Inflammatory macrophage treated with lipopolysaccharide for 1 hour (primary cell): ENCODE results near the gene BUD23.
"Not testable (repeated sequence)": the region's sequence is repeated elsewhere in the genome, so short reads cannot be mapped to it uniquely, and the experiment has no call there.

Source experiments
- DNase-seq, 2 donors: peaks; one replicate each; pipeline ENCODE4 v3.0.0-alpha.2; 2020 to 2022

BUD23 gene

DNA sequence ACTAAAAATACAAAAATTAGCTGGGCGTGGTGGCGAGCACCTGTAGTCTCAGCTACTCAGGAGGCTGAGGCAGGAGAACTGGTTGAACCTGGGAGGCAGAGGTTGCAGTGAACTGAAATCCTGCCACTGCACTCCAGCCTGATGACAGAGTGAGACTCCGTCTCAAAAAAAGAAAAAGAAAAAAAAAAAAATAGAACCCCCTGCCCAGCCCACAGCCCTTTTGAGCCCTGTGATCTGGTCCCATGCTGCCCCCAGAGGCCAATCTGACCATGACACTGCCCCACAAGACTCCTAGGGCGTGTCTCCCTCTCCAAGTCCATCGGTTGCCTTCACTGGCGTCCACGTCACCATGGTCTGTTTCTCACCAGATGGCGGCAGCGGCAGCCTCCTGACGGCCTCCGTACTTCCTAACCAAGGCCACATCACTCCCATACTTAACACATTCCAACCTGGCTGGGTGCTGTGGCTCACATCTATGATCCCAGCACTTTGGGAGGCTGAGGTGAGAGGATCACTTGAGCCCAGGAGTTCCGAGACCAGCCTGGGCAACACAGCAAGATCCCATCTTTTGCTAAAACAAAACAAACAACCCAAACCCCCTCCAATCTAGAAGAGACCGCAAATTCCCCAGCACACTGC, 18.1 kb downstream of the BUD23 start:
- peak; percentile 41 to 53 for DNase-seq

DNA sequence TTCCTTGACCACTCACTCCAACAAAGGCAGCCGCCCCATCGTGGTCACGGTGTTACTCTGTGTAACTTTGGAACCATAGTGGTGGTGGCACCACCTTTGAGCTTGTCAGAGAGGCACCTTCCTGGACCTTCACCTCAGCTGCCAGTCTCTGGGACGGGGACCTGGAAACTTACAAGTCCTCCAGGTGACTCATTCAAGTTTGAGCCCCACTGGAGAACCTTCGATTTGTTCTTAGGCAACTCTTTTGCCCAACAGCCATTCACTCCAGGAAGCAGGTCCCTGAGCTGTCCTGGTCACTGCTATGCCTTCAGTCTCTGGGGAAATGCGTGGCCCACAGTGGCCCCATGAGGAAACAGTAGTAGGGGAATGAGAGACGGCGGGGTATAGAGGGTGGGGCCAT, 18.8 kb downstream of the BUD23 start:
- DNase-seq, result no peak

DNA sequence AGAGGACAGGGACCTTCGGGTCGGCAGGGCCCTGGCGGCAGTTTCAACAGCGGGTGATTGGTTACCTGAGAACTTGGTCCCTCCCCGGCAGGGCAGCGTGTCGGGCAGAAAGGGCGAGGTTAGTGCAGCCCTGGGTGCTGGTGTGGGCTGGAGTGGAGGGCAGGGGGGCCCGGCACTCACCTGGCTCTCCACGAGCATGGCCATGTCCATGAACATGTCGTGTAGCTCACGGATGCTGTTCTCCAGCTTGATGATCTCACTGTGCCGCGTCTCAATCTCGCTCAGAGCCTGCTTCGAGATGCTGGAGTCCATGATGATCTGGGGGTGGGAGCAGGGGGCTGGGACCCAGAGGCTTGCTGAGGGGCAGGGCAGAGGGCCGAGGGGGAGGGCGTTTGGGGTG, 19.3 kb downstream of the BUD23 start:
- DNase-seq, result no peak

DNA sequence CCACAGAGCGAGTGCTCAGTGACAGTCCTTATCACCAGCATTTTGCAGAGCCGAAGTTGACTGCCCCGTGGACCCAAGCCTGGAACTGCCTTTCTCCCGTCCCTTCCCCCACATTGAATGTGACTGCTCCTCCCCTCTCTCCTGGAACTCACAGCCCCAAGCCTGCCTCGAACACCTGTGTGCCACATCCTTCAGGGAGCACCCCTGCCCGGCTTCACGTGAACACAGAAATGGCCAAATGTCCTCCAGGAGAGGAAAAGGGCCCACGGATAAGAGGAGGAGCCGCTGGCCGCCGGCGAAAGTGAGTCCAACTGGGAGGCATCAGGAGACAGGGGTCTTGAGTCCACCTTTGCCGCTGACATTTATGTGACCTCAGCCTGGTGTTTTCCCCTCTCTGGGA, 19.8 kb downstream of the BUD23 start:
- DNase-seq, result no peak

DNA sequence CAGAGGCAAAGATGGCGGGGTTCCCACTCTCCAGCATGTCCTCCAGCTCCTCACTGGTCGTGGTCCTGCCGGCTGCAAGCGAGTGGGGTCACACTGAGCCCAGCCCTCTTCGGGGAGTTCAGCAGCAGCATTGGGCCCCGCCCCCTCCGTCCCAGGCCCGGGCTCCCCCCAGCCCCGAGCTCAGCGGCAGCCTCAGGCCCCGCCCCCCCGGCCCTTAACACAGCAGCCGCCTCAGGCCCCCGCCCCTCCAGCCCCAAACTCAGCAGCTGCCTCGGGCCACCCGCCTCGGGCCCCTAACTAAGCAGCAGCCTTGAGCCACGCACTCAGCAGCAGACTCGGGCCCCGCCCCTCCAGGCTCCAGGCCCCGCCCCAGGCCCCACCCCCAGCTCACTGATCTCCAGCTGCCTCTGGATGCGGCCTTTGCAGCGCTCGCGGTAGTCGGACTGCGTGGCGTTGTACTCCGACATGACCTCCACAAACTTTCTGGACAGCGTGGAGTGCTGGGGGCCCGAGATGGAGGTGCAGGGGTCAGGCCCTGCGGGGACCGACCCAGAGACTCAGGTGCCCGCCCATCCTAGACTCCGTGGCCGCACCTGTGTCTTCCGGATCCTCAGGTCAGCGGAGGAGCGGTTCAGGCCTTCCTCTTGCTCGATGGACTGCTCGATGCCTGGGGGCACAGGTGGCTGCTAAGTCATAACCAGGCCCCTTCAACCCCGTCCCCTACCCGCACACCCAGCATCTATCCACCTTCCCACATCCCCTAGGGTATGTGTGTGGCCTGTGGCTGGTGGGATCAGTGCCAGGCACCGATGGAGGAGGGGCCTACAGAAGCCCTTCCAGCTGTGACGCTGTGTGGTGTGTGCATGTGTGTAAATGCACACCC, 20.6 kb downstream of the BUD23 start:
- peak in 1 of 2 donors; percentile 65 for DNase-seq

DNA sequence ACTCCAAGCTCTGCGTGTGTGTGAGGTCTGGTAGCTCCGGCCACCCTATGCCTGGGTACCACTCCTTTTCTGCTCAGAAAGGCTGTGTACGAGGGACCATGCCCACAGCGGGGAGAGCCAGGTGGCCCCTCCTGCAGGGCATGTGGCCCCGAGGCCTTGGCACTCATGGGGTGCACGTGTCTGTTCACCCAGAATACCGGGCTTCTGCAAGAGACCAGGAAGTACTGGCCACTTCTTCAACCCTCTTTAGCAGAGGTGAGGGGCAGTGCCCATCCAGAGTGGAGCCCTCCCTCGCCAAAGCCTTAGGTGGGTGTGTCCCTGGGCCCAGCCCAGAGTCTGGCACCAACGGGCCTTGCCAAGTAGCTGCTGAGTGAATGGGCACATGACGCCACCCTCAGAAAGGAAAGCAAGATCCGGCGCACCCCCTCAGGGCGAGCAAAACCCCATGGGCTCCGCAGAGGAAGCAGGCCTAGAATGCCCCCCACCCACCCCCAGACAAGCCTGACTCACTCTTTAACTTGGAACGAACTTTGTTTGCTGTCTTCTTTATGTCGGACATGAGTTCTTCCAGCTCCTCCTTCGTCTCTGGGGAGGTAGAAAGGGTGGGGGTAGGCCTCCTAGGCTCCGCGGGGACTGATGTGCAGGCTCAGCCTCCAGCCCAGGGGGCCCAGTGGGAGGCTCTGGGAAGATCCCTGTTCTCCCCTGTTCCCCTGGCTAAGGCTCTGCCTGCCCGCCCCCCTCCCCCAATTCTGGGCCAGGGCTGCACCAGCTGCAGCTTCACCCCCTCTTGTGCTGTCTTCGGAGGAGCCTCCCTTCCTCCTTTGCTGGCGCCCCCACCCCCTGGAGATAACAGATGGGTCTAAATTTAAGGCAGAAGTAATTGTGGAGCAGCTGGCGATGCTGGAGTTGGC, 21.5 kb downstream of the BUD23 start:
- DNase-seq, result no peak

DNA sequence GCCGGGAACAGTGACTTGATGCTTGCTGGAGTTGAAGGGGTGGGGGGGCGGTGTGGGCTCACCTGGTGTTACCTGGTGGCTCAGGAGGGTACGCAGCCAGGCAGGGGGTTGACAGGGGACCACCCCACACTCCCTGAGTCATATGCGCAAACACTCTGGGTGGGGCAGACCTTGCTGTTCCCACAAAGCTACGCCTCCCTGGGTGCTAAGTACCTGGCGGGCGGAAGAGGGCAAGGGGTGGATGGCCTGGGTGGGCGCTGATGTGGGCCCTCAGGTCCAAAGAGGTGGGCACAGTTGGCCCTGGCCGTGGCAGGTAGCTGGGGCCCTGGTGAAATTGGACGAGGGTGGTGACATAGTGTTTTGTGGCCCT, 22.1 kb downstream of the BUD23 start:
- no peak for DNase-seq

DNA sequence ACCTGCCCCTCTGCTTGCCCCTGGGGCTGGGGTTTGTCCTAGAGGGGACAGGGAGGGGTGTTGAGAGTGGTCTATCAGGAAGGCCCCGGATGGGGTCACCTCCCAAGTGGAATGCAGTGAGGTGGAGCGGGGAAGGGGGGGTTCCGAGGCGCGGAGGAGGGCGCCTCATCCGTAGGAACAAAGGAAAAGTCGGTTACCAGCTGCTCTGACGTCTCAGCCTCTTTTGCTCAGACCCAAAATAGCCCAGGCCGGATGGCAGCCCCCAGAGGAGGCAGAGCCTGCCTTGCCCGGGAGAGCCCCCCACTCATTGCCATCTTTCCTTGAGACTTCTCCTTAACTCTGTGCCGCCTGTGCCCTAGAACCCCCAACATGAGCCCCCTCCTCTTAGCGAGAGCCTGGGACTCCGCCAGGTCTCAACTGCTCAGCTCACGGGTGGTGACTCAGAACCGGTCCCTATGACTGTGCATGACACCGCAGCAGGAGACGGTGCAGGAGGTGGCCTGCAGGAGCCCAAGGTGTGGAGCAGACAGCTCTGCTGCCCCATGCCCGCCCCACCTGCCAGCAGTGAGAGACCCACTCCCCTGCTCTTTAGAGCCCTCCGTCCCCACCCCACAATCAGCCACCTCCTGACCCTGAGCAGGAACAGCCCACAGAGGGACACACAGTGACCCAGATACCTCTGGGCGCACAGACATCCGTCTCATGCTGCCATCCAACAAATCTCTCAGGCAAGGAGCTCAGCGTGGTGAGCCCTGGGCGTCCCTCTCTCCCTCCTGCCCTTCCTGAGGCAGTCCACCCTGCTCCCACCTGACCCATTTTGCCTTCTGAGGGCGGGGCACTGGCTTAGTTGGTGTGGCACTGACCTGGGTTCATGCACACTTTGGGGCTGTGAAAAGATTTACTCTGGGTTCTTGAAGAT, 23.0 kb downstream of the BUD23 start:
- no peak for DNase-seq

DNA sequence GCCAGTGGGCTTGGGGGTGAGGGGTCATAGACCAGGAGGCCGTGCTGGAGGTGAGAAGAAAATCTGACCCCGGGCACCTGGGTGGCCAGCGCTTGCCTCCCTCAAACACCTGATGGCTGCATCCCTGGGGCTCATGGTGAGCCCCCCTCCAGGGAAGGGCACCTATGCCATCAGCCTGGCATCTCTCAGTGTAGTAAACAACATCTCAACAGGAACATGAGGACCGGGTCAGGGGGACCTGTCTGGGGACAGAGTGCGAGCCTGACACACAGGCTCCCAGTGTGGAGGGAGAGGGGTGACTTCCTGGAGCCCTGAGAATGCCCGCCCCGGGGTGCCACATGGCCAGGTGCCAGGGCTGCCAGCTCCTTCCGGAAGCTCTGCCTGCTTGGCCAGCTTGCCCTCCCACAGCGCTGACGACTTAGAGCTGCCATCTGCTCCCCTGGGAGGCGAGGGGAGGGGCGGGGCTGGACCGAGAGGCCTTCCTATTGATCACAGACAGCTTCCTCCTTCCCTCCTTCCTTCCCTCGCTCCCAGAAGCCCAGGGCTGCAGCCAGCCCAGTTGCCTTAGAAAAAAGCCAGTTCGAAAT, 23.7 kb downstream of the BUD23 start:
- no peak for DNase-seq

DNA sequence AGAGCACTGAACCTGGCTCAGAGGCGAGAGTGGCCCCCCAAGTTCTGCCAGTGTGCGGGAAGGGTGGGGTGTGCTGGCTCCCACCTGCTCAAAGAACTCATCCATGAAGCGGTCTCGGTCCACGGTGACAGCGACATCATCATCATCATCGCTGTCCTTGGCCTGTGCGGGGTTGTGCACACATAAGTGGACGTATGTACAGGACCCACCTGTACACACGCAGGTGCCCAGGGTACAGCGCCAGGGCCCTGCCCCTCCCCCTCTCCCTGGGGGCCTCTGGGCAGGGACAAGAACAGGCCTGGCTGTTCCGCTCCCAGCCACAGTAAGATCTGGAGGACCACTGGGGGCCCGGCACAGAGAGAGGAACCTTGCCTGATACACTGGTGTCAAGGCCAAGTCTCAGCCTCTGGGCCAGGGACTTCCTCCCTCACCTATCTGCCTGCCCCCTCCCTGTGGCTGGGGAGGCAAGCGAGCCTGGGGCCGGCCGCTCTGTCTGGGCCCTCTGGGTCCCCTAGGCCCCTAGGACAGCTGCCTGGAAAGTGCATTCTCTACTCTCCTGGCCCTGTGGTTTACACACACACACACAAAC, 25.7 kb downstream of the BUD23 start:
- no peak for DNase-seq

DNA sequence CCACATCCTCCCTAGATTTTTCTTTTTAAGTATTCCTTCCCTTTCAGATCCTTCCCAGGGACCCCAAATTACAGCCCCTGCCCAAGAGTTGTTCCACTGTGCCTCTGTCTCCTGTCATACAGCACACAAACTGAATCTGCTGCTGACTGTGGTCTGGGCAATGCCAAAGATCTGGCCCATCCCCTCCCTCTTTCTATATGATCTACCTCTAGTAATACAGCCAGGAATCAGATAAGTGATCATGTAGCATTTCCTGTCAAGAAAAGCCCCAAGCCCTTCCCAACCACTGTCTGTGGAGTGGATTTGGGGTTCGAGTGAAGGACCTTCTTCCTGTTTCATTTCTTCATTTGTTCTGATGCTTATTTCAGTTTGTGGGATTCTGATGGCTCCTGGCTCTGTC, 29.4 kb downstream of the BUD23 start:
- no peak for DNase-seq

DNA sequence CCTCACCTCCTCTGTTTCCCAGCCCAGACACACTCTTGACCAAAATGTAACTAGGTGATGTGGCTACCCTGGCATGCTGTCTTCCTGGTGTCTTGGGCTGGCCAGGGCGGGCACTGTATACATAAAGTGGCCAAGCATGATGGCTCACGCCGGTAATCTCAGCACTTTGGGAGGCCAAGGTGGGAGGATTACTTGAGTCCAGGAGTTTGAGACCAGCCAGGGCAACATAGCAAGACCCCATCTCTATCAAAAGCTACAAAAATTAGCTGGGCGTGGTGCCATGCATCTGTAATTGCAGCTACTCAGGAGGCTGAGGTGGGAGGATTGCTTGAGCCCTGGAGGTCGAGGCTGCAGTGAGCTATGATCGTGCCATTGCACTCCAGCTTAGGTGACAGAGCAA, 29.9 kb downstream of the BUD23 start:
- DNase-seq, result not testable (repeated sequence)

DNA sequence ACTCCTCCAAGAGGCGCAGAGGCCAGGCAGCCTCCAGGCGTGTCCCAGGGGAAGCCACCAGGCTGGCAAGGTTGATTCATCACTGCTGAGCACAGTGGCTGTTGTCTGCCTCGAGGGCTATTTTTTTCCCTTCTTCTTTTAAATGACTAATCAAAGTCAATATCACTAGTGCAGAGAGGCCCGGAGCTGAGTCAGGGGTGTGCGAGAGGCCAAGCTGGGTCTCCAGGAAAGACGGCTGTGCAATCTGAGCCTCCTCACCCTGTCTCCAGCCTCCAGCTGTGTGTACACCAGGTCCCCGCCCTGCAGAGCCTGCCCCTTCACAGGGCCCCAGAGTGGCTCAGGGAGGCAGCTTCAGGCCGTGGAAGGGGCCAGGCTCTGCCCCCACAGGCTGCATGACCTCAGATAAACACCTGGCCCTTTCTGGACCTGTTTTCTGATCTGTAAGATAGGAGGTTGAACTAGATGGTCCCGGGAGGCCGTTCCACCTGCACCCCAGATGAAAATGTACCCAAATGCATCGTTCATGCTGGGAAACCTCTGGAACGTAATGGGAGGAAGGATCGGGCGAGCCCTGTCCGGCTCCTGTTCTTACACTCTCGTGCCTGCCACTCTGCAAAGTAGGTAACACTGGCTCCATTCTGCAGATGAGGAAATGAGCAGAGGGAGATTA, 32.4 kb downstream of the BUD23 start:
- no peak for DNase-seq

DNA sequence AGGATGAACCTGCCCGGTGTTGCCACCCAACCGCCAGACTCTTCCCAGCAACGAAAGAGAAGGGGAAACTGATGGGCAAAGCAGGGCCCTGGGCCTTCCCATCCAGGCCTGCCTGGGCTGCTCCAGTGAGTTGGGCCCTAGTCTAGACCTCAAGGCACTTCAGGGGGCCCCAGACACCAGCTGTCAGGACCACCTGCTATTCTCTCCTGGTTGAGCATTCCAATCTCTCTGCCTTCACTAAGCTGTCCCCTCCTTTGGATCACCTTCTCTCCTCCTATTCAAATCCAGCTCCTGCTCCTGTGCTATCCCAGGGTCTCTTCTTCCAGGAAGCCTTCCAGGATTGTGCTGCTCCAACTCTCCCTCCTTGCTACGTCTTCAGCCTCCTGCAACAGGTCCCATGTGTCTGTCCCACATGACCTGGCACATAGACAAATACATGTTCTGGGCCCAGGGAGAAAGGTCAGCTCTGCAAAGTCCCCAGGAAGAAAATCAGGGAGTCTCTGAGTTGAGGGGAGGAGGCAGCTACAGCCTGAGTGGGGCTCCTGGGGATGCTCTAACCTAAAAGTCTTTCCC, 33.0 kb downstream of the BUD23 start:
- DNase-seq, result no peak

DNA sequence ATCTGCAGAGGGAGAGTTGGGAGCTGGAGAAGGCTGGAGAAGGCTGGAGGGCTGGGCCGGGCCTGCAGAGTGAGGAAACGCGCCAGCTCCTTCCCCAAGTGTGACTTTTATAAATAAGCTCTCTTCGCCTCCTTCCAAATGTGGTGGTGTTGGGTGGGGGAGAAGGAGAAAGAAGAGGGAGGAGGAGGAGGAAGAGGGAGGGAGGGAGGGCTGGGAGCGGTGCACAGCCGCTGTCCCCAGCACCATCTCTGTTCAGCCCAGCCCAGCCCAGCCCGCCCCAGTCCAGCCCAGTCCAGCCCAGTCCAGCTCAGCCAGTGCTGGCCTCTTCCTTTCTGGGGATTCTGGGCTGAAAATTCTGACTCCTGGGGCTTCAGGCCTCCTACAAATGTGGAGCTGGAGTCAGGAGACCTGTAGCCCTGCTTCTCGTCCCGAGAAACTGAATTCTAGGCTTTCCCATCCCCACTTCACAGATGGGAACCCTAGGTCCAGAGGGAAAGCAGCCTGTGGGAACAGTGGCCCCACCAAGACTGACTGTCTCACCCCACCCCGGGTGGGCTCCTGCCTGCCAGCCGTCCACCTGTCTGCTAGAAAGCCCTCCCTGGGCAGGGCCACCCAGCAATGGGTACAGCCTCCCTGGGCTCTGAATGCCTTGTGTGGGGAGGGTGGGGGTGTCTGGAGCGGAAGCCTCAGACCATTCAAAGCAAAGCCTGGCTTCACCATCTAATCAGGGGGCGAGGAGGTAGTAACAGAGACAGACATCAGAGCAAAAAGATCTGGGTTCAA, 33.8 kb downstream of the BUD23 start:
- no peak for DNase-seq

DNA sequence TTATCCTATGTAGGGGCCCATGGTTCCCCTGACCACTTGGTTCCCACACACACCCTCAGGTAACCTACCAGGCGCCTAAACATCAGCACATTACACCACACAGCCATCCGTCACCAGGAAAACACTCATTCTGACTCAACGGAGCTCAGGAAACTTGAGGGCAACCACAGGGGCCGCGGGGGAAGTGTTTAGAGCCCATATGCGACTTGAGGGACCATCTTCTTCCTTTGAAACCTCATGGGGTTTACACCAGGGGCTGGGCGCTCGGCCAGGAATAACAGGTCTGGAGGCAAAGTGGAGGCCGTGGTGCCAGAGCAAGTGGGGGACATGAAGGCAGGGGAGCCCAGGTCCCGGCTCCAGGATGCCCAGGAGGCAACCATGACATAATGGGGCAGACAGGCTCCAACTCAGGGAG, 34.6 kb downstream of the BUD23 start:
- peak; percentile 39 to 59 for DNase-seq

DNA sequence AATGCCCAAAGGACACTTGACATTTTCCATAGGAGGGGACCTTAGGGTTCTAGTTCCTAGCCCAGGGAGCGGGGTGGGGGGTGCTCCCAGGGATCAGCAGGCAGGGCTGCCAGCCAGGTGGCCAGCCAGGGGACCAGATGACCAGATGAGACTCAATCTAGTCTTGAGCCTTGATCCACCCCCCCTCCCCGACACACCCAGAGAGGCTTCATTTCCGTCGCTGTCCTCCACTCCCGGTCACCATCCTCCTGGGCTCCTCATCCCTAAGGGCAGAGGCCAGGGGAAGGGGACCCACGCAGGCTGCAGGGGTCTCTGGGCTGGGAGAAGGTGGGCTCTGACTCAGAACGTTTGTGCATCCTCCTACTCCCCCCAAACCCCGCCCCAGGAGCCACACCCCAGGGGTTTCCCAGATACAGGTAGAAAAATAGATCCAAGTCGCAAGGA, 35.1 kb downstream of the BUD23 start:
- DNase-seq, result no peak

DNA sequence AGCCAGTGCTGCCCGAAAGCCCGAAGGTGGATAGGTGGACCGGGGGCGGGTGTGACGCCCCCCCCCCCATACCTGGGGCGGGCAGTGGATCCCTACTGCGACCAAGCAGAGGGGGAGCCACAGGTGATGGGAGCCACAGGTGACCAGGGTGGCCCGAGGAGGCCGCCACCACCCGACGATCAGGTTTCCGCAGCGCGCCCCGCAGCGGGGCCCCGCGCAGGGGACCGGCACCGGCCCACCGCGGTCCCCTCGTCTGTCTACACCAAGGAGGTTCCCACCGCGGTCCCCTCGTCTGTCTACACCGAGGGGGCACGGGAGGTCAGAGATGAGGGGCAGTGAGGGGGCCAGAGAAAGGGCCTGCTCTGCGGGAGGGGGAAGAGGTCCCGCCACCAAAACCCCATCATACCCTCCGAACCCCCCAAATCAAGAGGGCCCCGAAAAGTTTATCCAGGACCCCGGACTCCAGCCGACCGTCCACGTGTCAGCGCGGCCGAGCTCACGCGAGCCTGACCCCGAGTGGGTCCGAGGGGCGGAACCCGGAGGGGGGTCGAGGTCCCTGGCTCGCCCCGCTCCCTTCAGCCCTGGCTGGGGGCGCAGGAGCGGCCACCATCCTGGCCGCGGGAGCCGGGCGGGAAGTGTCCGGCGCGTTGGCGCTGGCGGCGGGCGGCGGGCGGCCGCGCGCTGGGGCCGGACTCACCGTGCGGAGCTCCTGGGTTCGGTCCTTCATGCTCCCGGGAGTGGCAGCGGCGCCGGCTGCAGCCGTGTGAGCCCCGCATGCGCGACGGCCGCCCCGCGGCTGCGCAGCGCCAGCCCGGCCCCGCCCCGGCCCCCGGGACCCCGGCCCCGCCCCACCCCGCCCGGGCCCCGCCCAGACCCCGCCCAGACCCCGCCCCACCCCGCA, 35.8 kb downstream of the BUD23 start, which contains the start of gene STX1A:
STX1A (minus strand) TSS at position 765 of the 901 bp plus-strand sequence; CDS start at position 727, 38 bp downstream.
- peak; percentile 40 to 60 for DNase-seq
